PFSK-1 (cell line): ENCODE measurements around the gene VAT1.

ENCODE experiments used
- FOXP2 ChIP-seq: optimal IDR thresholded peaks from 2 replicates; pipeline ENCODE3; 2011; ENCODE audit warnings: borderline replicate concordance, control low read depth, inconsistent platforms; ENCODE audit not compliant: insufficient read depth; ENCODE audit errors: extremely low read length, extremely low read depth
- POLR2AphosphoS5 ChIP-seq: IDR thresholded peaks from 2 replicates; pipeline ENCODE4 v1.6.1; 2012; ENCODE audit warnings: low read depth, mild to moderate bottlenecking, control low read depth, low read length, moderate library complexity
- REST ChIP-seq, 2 experiments: IDR thresholded peaks; 2 replicates each; pipeline versions ENCODE4 v1.6.1 to v1.8.0; 2011 to 2012; ENCODE audit warnings: low read depth in 2 of 2, low read length in 2 of 2, control low read depth in 1 of 2, inconsistent platforms in 1 of 2, mild to moderate bottlenecking in 1 of 2, moderate library complexity in 1 of 2; ENCODE audit not compliant: insufficient read depth in 1 of 2
- SIN3A ChIP-seq: IDR thresholded peaks from 2 replicates; pipeline ENCODE4 v1.6.1; 2012; ENCODE audit warnings: mild to moderate bottlenecking, low read length, moderate library complexity, borderline replicate concordance; ENCODE audit not compliant: insufficient read depth
- TAF1 ChIP-seq: IDR thresholded peaks from 2 replicates; pipeline ENCODE4 v1.6.1; 2012; ENCODE audit warnings: low read length, control low read depth, borderline replicate concordance; ENCODE audit not compliant: insufficient read depth

Gene VAT1

GRCh38 chr17:43018008-43018853 lies 4.0 kb downstream of the VAT1 start:
- TF ChIP-seq TAF1: no peak
- TF ChIP-seq POLR2AphosphoS5: no peak
- TF ChIP-seq FOXP2: no peak
- TF ChIP-seq SIN3A: no peak
- TF ChIP-seq REST (IDR thresholded peaks at IDR 0.05; ENCODE audit: insufficient read depth in 1 of 2, low read depth in 2 of 2, low read length in 2 of 2): no peak

- TF ChIP-seq FOXP2: no peak
- TF ChIP-seq TAF1: no peak
- no peak for TF ChIP-seq SIN3A
- no peak for TF ChIP-seq POLR2AphosphoS5
- no peak for TF ChIP-seq REST (IDR thresholded peaks at IDR 0.05; ENCODE audit: insufficient read depth in 1 of 2, low read depth in 2 of 2, low read length in 2 of 2)
Observed at GRCh38 chr17:43016216-43016615, 6.0 kb downstream of the VAT1 start.

GRCh38 chr17:43015579-43015978 lies 6.6 kb downstream of the VAT1 start:
- no peak for TF ChIP-seq TAF1
- TF ChIP-seq FOXP2: no peak
- TF ChIP-seq SIN3A: no peak
- no peak; the same call in 1 of the 2 replicates for TF ChIP-seq POLR2AphosphoS5
- TF ChIP-seq REST (IDR thresholded peaks at IDR 0.05; ENCODE audit: insufficient read depth in 1 of 2, low read depth in 2 of 2, low read length in 2 of 2): no peak

DNA sequence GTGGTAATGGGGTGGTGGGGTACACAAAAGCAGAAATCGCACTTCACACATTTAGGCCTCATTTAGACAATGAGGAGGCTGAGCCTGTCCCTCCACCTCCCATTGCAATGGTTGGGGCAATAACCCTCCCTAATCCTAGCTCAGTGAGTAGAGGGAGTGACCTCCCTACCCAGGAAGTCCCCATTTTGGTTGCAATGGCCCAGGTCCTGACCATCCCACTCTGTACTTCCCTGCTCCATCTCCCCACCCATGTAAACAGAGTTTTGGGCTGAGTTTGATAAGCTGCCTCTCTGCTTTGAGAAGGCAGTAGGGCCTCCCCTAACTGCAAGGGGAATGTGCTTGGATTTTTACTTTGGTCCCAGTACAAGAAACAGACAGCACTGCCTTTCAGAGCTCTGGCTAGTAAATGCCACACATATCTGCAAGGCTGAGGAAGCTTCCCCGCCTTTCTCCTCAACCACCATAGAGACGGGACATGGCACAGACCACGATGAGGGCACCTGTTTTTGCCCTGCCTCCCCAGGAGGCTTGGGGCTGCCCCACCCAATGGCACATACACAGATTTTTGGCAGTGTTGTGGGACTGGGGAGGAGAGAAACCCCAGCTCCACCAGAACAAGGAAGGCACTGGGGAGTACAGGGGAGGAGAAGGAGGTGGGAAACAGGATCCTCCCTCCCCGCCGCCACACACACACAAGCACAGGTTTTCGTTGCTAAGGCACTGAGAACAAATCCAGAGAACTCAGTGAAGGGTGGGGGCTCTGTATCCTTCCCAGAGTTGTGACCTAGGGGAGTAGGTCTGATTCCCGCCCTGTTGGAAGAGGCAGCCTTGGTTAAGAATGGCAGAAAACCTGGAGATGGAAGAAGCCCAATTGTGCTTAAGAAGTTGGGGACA lies 7.3 kb downstream of the VAT1 start:
- TF ChIP-seq REST (IDR thresholded peaks at IDR 0.05; ENCODE audit: insufficient read depth in 1 of 2, low read depth in 2 of 2, low read length in 2 of 2) (no peak), POLR2AphosphoS5 (peak; percentile 27; the same call in 1 of the 2 replicates)
